ENCODE measurements around the gene CATSPERE.

DNA sequence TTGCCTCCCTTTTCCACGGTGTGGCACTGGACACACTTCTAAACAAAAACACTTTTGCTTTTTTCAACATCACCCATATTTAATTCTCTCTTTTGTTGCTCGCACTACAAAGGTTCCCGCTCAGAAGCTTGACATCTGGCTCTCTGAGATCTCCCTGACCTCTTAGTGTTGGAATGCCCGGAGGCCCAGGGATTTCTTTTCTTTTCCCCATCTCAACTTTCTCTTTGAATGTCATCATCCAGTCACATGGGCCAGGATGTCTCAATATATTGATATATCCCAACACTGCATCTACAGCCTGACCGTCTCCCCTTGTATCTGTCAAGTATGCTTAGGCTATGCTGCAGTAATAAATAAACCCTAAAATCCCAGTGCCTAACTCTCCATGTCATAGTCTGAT lies 137.5 kb downstream of the CATSPERE start:
- TF ChIP-seq, protein P1, sequence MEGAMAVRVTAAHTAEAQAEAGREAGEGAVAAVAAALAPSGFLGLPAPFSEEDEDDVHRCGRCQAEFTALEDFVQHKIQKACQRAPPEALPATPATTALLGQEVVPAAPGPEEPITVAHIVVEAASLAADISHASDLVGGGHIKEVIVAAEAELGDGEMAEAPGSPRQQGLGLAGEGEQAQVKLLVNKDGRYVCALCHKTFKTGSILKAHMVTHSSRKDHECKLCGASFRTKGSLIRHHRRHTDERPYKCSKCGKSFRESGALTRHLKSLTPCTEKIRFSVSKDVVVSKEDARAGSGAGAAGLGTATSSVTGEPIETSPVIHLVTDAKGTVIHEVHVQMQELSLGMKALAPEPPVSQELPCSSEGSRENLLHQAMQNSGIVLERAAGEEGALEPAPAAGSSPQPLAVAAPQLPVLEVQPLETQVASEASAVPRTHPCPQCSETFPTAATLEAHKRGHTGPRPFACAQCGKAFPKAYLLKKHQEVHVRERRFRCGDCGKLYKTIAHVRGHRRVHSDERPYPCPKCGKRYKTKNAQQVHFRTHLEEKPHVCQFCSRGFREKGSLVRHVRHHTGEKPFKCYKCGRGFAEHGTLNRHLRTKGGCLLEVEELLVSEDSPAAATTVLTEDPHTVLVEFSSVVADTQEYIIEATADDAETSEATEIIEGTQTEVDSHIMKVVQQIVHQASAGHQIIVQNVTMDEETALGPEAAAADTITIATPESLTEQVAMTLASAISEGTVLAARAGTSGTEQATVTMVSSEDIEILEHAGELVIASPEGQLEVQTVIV (IDR thresholded peaks at IDR 0.05; ENCODE audit: borderline replicate concordance, partially characterized antibody) = no peak
- TF ChIP-seq EZH2 (IDR thresholded peaks at IDR 0.05; ENCODE audit: borderline replicate concordance, control insufficient read depth, low read depth, low read length) (no peak), HDGF (IDR thresholded peaks at IDR 0.05) (no peak), BCL11A (IDR thresholded peaks at IDR 0.05; ENCODE audit: low read depth, low read length) (no peak), TAF1 (IDR thresholded peaks at IDR 0.05; ENCODE audit: borderline replicate concordance, low read depth, low read length) (no peak), EP300 (IDR thresholded peaks at IDR 0.05; ENCODE audit: borderline replicate concordance in 1 of 2, control insufficient read depth in 1 of 2, low read depth in 2 of 2, low read length in 2 of 2) (no peak), MYC (IDR thresholded peaks at IDR 0.05; ENCODE audit: insufficient read depth, insufficient read length, insufficient replicate concordance, low read length, severe bottlenecking) (no peak)
- TF ChIP-seq, protein P2, sequence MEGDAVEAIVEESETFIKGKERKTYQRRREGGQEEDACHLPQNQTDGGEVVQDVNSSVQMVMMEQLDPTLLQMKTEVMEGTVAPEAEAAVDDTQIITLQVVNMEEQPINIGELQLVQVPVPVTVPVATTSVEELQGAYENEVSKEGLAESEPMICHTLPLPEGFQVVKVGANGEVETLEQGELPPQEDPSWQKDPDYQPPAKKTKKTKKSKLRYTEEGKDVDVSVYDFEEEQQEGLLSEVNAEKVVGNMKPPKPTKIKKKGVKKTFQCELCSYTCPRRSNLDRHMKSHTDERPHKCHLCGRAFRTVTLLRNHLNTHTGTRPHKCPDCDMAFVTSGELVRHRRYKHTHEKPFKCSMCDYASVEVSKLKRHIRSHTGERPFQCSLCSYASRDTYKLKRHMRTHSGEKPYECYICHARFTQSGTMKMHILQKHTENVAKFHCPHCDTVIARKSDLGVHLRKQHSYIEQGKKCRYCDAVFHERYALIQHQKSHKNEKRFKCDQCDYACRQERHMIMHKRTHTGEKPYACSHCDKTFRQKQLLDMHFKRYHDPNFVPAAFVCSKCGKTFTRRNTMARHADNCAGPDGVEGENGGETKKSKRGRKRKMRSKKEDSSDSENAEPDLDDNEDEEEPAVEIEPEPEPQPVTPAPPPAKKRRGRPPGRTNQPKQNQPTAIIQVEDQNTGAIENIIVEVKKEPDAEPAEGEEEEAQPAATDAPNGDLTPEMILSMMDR (IDR thresholded peaks at IDR 0.05 in 2 of 3, conservative IDR thresholded peaks at IDR 0.05 in 1 of 3; ENCODE audit: control insufficient read depth in 2 of 3, extremely low read depth in 1 of 3, insufficient read depth in 1 of 3, low read depth in 3 of 3, low read length in 3 of 3) = no peak

Measured in GM12878 (cell line).